Loucy (cell line): ENCODE measurements around the gene TMED4.

Experiments used
- EZH2phosphoT487 ChIP-seq: fragments of 200-600 bp; IDR thresholded peaks from 2 replicates; pipeline ENCODE4 v1.6.1; 2018; ENCODE audit warnings: antibody characterized with exemption, mild to moderate bottlenecking, moderate library complexity, borderline replicate concordance
- TF ChIP-seq, protein P1 (sequence below): fragments of 200-600 bp; sonication (generic); conservative IDR thresholded peaks from 2 replicates; pipeline ENCODE4 v1.5.1; 2014; ENCODE audit warnings: mild to moderate bottlenecking, antibody characterized with exemption, low read length

DNA sequence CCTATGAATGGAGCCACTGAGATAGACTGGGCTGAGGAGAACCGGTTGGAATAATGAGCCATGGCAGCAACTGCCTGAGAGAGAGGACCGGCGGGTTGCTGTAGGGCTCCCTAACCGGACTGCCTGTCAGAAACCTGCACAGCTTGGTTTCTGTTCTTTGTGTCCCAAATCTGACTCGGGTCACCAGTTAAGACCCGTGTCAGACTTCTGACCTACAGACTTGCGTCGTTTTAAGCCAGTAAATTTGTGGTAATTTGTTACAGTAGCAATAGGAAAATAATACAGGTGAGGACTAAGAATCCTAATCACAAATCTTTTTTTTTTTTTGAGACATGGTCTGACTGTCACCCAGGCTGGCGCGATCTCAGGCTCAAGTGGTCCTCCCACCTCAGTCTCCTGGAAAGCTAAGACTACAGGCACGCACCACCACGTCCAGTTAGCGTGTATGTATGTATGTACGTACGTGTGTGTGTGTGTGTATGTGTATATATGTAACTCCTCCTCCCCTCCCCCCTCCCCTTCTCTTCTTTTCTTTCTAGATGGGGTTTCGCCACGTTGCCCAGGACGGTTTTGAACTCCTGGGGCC lies 7.7 kb downstream of the TMED4 start:
- TF ChIP-seq, protein P1, sequence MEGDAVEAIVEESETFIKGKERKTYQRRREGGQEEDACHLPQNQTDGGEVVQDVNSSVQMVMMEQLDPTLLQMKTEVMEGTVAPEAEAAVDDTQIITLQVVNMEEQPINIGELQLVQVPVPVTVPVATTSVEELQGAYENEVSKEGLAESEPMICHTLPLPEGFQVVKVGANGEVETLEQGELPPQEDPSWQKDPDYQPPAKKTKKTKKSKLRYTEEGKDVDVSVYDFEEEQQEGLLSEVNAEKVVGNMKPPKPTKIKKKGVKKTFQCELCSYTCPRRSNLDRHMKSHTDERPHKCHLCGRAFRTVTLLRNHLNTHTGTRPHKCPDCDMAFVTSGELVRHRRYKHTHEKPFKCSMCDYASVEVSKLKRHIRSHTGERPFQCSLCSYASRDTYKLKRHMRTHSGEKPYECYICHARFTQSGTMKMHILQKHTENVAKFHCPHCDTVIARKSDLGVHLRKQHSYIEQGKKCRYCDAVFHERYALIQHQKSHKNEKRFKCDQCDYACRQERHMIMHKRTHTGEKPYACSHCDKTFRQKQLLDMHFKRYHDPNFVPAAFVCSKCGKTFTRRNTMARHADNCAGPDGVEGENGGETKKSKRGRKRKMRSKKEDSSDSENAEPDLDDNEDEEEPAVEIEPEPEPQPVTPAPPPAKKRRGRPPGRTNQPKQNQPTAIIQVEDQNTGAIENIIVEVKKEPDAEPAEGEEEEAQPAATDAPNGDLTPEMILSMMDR: no peak
- TF ChIP-seq EZH2phosphoT487: no peak
